Uterus (tissue), 4 donors: ENCODE results near the gene FAM120A. TPM values are rescaled to one million over a fixed set of nuclear protein-coding genes. Genes with fewer than 3 reads are reported as not detected.

Experiments used
- DNase-seq, 2 donors: peaks; one replicate each; pipeline ENCODE4 v3.0.0-alpha.2; 2019 to 2020
- H3K27ac ChIP-seq, 2 donors: fragments of 200-600 bp; sonication (generic); 1 replicate in 1 of 2; 2 replicates in 1 of 2; pipeline ENCODE4 v1.5.1; 2016 to 2018
- H3K27me3 ChIP-seq, 2 donors: fragments of 200-600 bp; sonication (generic); one replicate each; pipeline ENCODE4 v1.5.1; 2018 to 2019; ENCODE audit warnings: control low read depth in 1 of 2
- H3K36me3 ChIP-seq, 2 donors: fragments of 200-600 bp; sonication (generic); one replicate each; pipeline ENCODE4 v1.5.1; 2019; ENCODE audit warnings: control low read depth in 1 of 2
- H3K4me1 ChIP-seq, 2 donors: fragments of 200-600 bp; sonication (generic); one replicate each; pipeline ENCODE4 v1.5.1; 2018 to 2019; ENCODE audit warnings: control low read depth in 1 of 2
- H3K4me3 ChIP-seq, 2 donors: fragments of 200-600 bp; sonication (generic); 1 replicate in 1 of 2; 2 replicates in 1 of 2; pipeline ENCODE4 v1.5.1; 2018 to 2019; ENCODE audit warnings: mild to moderate bottlenecking in 1 of 2
- H3K9me3 ChIP-seq, 2 donors: fragments of 200-600 bp; sonication (generic); one replicate each; pipeline ENCODE4 v1.5.1; 2019; ENCODE audit warnings: control low read depth in 1 of 2
- POLR2A ChIP-seq, 2 donors: fragments of 450-650 bp; IDR thresholded peaks; one replicate each; pipeline ENCODE4 v1.6.1; 2016; ENCODE audit warnings: antibody characterized with exemption in 2 of 2, mild to moderate bottlenecking in 1 of 2, moderate library complexity in 1 of 2
- intact Hi-C: fragments of 100-400 bp; cut with DNase I; formaldehyde crosslinking; loops from one replicate; pipeline ENCODE4 v1.15.1; 2023; ENCODE audit warnings: low total_unique reads
- total RNA-seq, 4 donors: library from RNA; depleted of rRNA in 3 of 4; stranded (reverse); fragments of >200 nt in 3 of 4; gene quantifications; one replicate each; pipeline versions ENCODE4 v1.1.0 to v1.2.4, GENCODE V29; 2014 to 2023
- TF ChIP-seq, protein P1 (sequence below), 4 experiments: fragments of 200-600 bp in 2 of 4; fragments of 450-650 bp in 2 of 4; sonication (generic) in 2 of 4; IDR thresholded peaks; one replicate each; pipeline ENCODE4 v1.5.1; 2016 to 2019; ENCODE audit warnings: antibody characterized with exemption in 4 of 4, mild to moderate bottlenecking in 2 of 4, moderate library complexity in 1 of 4
- donor health status: DM: yes; HTN: yes; CAD: no.

The FAM120A gene
- total RNA-seq, 4 donors from 2014 or later: 36.8 to 110 (median 103) TPM

GRCh38 chr9:93574900-93575795 is 123.7 kb downstream of the FAM120A start:
- Histone ChIP-seq H3K36me3 (no peaks in the 10 kb centered on the region), H3K27ac (peak overlapping the region; percentile 94 to 96), H3K27me3 (no peaks in the 10 kb centered on the region), H3K9me3 (no peaks in the 10 kb centered on the region), H3K4me3 (peak overlapping the region; percentile 78 to 87), H3K4me1 (peaks cover 0 to 3% of the 10 kb centered on the region in 2 donors)
- no peak for DNase-seq
- intact Hi-C loops: no loop called here
- TF ChIP-seq, protein P1, sequence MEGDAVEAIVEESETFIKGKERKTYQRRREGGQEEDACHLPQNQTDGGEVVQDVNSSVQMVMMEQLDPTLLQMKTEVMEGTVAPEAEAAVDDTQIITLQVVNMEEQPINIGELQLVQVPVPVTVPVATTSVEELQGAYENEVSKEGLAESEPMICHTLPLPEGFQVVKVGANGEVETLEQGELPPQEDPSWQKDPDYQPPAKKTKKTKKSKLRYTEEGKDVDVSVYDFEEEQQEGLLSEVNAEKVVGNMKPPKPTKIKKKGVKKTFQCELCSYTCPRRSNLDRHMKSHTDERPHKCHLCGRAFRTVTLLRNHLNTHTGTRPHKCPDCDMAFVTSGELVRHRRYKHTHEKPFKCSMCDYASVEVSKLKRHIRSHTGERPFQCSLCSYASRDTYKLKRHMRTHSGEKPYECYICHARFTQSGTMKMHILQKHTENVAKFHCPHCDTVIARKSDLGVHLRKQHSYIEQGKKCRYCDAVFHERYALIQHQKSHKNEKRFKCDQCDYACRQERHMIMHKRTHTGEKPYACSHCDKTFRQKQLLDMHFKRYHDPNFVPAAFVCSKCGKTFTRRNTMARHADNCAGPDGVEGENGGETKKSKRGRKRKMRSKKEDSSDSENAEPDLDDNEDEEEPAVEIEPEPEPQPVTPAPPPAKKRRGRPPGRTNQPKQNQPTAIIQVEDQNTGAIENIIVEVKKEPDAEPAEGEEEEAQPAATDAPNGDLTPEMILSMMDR (IDR thresholded peaks at IDR 0.05): no peak
- no peak for TF ChIP-seq POLR2A (IDR thresholded peaks at IDR 0.05)

- peak; percentile 60 to 63 for DNase-seq
- no peaks in the 10 kb centered on the region for H3K27me3 ChIP-seq
- H3K36me3 ChIP-seq: no peaks in the 10 kb centered on the region
- H3K4me1 ChIP-seq: peaks cover 0 to 4% of the 10 kb centered on the region in 2 donors
- H3K9me3 ChIP-seq: no peaks in the 10 kb centered on the region
- intact Hi-C loops: no loop called here
- H3K27ac ChIP-seq: peak overlapping the region; percentile 94 to 96
- TF ChIP-seq, protein P1 (IDR thresholded peaks at IDR 0.05): no peak
- TF ChIP-seq POLR2A (IDR thresholded peaks at IDR 0.05): peak in 1 of 2 donors; percentile 23
- peak overlapping the region; percentile 78 to 87 for H3K4me3 ChIP-seq
These were observed 124.3 kb downstream of the FAM120A start for GRCh38 chr9:93575796-93576257.

- Histone ChIP-seq H3K4me1 (peaks cover 0 to 10% of the 10 kb centered on the region in 2 donors), H3K27ac (peak within 1 kb of the TSS; percentile 94 to 96), H3K36me3 (no peaks in the 10 kb centered on the region), H3K27me3 (no peaks in the 10 kb centered on the region), H3K9me3 (no peaks in the 10 kb centered on the region), H3K4me3 (peak within 1 kb of the TSS; percentile 78 to 89)
- DNase-seq: peak in 1 of 2 donors; percentile 43
- TF ChIP-seq, protein P1 (IDR thresholded peaks at IDR 0.05): no peak
- peak; percentile 8 to 57 for TF ChIP-seq POLR2A (IDR thresholded peaks at IDR 0.05)
- intact Hi-C loops: no loop called here
These were observed 125.0 kb downstream of the FAM120A start, which contains the start of gene PHF2 for GRCh38 chr9:93576258-93577077. Gene PHF2, plus strand, starts transcription at chr9:93576584. Its CDS starts 190 bp downstream, at chr9:93576774.

- Histone ChIP-seq H3K27ac (peak overlapping the region; percentile 88 to 94), H3K4me1 (peaks cover 0 to 11% of the 10 kb centered on the region in 2 donors), H3K27me3 (no peaks in the 10 kb centered on the region), H3K4me3 (peak overlapping the region; percentile 37 to 89), H3K9me3 (no peaks in the 10 kb centered on the region), H3K36me3 (no peaks in the 10 kb centered on the region)
- DNase-seq: peak in 1 of 2 donors; percentile 47
- TF ChIP-seq, protein P1 (IDR thresholded peaks at IDR 0.05): no peak
- no peak for TF ChIP-seq POLR2A (IDR thresholded peaks at IDR 0.05)
- intact Hi-C loops: no loop called here
These were observed 125.8 kb downstream of the FAM120A start for GRCh38 chr9:93577078-93577974.
